HEK293T (cell line): ENCODE data around the gene RAB40AL.

Experiments used
- ARNT ChIP-seq: fragments of 450-650 bp; IDR thresholded peaks from 2 replicates; pipeline ENCODE4 v1.6.1; 2017; ENCODE audit warnings: mild to moderate bottlenecking
- BHLHE40 ChIP-seq: fragments of 450-650 bp; IDR thresholded peaks from 2 replicates; pipeline ENCODE4 v1.6.1; 2016; ENCODE audit warnings: mild to moderate bottlenecking, moderate library complexity, borderline replicate concordance
- CTBP1 ChIP-seq: fragments of 450-650 bp; IDR thresholded peaks from 2 replicates; pipeline ENCODE4 v1.6.1; 2016; ENCODE audit warnings: borderline replicate concordance
- ELF4 ChIP-seq: fragments of 450-650 bp; IDR thresholded peaks from 2 replicates; pipeline ENCODE4 v1.6.1; 2017; ENCODE audit warnings: antibody characterized with exemption
- FOXA1 ChIP-seq: fragments of 450-650 bp; IDR thresholded peaks from 2 replicates; pipeline ENCODE4 v1.6.1; 2016; ENCODE audit warnings: mild to moderate bottlenecking
- FOXK2 ChIP-seq: fragments of 450-650 bp; IDR thresholded peaks from 2 replicates; pipeline ENCODE4 v1.6.1; 2016; ENCODE audit warnings: mild to moderate bottlenecking
- FOXM1 ChIP-seq: fragments of 450-650 bp; IDR thresholded peaks from 2 replicates; pipeline ENCODE4 v1.6.1; 2017; ENCODE audit warnings: mild to moderate bottlenecking, borderline replicate concordance
- HDGF ChIP-seq: fragments of 450-650 bp; IDR thresholded peaks from 2 replicates; pipeline ENCODE4 v1.6.1; 2017; ENCODE audit warnings: antibody characterized with exemption, borderline replicate concordance
- L3MBTL2 ChIP-seq: fragments of 450-650 bp; conservative IDR thresholded peaks from 2 replicates; pipeline ENCODE4 v1.6.1; 2016; ENCODE audit warnings: mild to moderate bottlenecking
- NFRKB ChIP-seq: fragments of 450-650 bp; IDR thresholded peaks from 2 replicates; pipeline ENCODE4 v1.6.1; 2016; ENCODE audit warnings: mild to moderate bottlenecking, moderate library complexity
- SP1 ChIP-seq: fragments of 450-650 bp; IDR thresholded peaks from 2 replicates; pipeline ENCODE4 v1.6.1; 2017
- SUZ12 ChIP-seq: fragments of 450-650 bp; IDR thresholded peaks from 2 replicates; pipeline ENCODE4 v1.6.1; 2016; ENCODE audit warnings: mild to moderate bottlenecking
- TARDBP ChIP-seq: fragments of 450-650 bp; IDR thresholded peaks from 2 replicates; pipeline ENCODE4 v1.6.1; 2016
- ZNF384 ChIP-seq: fragments of 450-650 bp; IDR thresholded peaks from 2 replicates; pipeline ENCODE4 v1.6.1; 2016

DNA sequence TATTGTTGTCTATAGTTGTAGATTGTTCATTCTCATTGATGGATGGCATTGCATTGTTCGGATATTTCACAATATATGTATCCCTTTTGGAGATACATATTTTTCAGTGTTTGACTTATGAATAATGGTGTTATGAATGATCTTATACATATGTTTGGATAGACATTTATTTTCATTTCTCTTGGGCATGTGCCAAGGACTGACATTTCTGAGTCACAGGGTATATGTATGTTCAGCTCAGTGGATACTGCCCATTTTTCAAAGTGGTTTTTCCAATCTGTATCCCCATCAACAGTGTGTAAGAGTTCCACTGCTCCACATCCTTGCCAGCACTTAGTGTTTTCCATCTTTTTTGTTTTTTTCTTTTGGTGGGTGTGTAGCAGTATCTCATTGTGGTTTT, 45.0 kb upstream of the RAB40AL start:
- TF ChIP-seq BHLHE40 (no peak), SP1 (no peak), ELF4 (no peak), TARDBP (no peak), FOXM1 (no peak), NFRKB (no peak), FOXA1 (no peak), HDGF (no peak), ARNT (no peak), SUZ12 (no peak), L3MBTL2 (no peak), ZNF384 (no peak), CTBP1 (no peak), FOXK2 (no peak)
